T-helper 2 cell (primary cell): ENCODE results near the gene LDLRAD4.

Experiments
- DNase-seq, 5 experiments: peaks; one replicate each; pipeline versions ENCODE4 v3.0.0 to v3.0.0-alpha.2; 2012 to 2022

Gene LDLRAD4

GRCh38 chr18:13625843-13626543 is 407.4 kb downstream of the LDLRAD4 start:
- no peak for DNase-seq

GRCh38 chr18:13626544-13626908 is 408.0 kb downstream of the LDLRAD4 start:
- no peak for DNase-seq

GRCh38 chr18:13627639-13628038 is 409.1 kb downstream of the LDLRAD4 start:
- DNase-seq: no peak

GRCh38 chr18:13628211-13628610 is 409.7 kb downstream of the LDLRAD4 start:
- no peak for DNase-seq

- peak in 1 of 5 experiments; percentile 58 for DNase-seq
These were observed 411.5 kb downstream of the LDLRAD4 start for GRCh38 chr18:13629841-13630715.

- no peak for DNase-seq
These were observed 412.2 kb downstream of the LDLRAD4 start for GRCh38 chr18:13630716-13631268.

- DNase-seq: no peak
These were observed 415.1 kb downstream of the LDLRAD4 start for GRCh38 chr18:13633700-13634099.

GRCh38 chr18:13635046-13635445 is 416.5 kb downstream of the LDLRAD4 start:
- no peak for DNase-seq

- no peak for DNase-seq
These were observed 420.4 kb downstream of the LDLRAD4 start for GRCh38 chr18:13638719-13639595.

- no peak for DNase-seq
These were observed 421.8 kb downstream of the LDLRAD4 start for GRCh38 chr18:13640266-13640860.

- DNase-seq: no peak
These were observed 423.2 kb downstream of the LDLRAD4 start for GRCh38 chr18:13641551-13642439.

GRCh38 chr18:13642440-13642827 is 423.9 kb downstream of the LDLRAD4 start:
- no peak for DNase-seq

- no peak for DNase-seq
These were observed 424.7 kb downstream of the LDLRAD4 start for GRCh38 chr18:13643261-13643751.

GRCh38 chr18:13645093-13645492 is 426.5 kb downstream of the LDLRAD4 start:
- DNase-seq: no peak

- DNase-seq: no peak
These were observed 428.1 kb downstream of the LDLRAD4 start for GRCh38 chr18:13646633-13647032.

GRCh38 chr18:13647761-13648160 is 429.2 kb downstream of the LDLRAD4 start:
- no peak for DNase-seq

- no peak for DNase-seq
These were observed 431.1 kb downstream of the LDLRAD4 start for GRCh38 chr18:13649397-13650390.

GRCh38 chr18:13653746-13654433 is 435.3 kb downstream of the LDLRAD4 start:
- no peak for DNase-seq

GRCh38 chr18:13657974-13658373 is 439.4 kb downstream of the LDLRAD4 start:
- DNase-seq: no peak
